Tibial artery (tissue), 4 donors: ENCODE measurements around the gene CEP192.

Experiments
- DNase-seq, 2 donors: peaks; one replicate each; pipeline ENCODE4 v3.0.0-alpha.2; 2019
- H3K27ac ChIP-seq, 2 donors: fragments of 200-600 bp; sonication (generic) in 1 of 2; 1 replicate in 1 of 2; 2 replicates in 1 of 2; pipeline ENCODE4 v1.5.1; 2018 to 2019; ENCODE audit warnings: mild to moderate bottlenecking in 1 of 2
- H3K27me3 ChIP-seq, 2 donors: fragments of 200-600 bp; sonication (generic) in 1 of 2; one replicate each; pipeline versions ENCODE4 v1.5.1 to v1.6.0; 2016 to 2019
- H3K36me3 ChIP-seq, 3 donors: fragments of 200-600 bp; sonication (generic) in 2 of 3; one replicate each; pipeline ENCODE4 v1.5.1; 2016 to 2019; ENCODE audit warnings: mild to moderate bottlenecking in 2 of 3
- H3K4me1 ChIP-seq, 4 donors: fragments of 200-600 bp; sonication (generic) in 2 of 4; 1 replicate in 3 of 4; 2 replicates in 1 of 4; pipeline ENCODE4 v1.5.1; 2016 to 2019
- H3K4me3 ChIP-seq, 2 donors: fragments of 200-600 bp; sonication (generic) in 1 of 2; 1 replicate in 1 of 2; 2 replicates in 1 of 2; pipeline ENCODE4 v1.5.1; 2018 to 2019; ENCODE audit warnings: mild to moderate bottlenecking in 2 of 2
- H3K9me3 ChIP-seq, 3 donors: fragments of 200-600 bp; sonication (generic) in 1 of 3; one replicate each; pipeline ENCODE4 v1.5.1; 2016 to 2019
- intact Hi-C: fragments of 100-400 bp; cut with DNase I; formaldehyde crosslinking; loops from one replicate; pipeline ENCODE4 v1.15.0; 2023; ENCODE audit warnings: low total_unique reads
- TF ChIP-seq, protein P1 (sequence below), 2 experiments: fragments of 200-600 bp in 1 of 2; fragments of 450-650 bp in 1 of 2; IDR thresholded peaks; one replicate each; pipeline ENCODE4 v1.5.1; 2017 to 2019; ENCODE audit warnings: antibody characterized with exemption in 2 of 2, mild to moderate bottlenecking in 1 of 2, moderate library complexity in 1 of 2

The CEP192 gene

DNA sequence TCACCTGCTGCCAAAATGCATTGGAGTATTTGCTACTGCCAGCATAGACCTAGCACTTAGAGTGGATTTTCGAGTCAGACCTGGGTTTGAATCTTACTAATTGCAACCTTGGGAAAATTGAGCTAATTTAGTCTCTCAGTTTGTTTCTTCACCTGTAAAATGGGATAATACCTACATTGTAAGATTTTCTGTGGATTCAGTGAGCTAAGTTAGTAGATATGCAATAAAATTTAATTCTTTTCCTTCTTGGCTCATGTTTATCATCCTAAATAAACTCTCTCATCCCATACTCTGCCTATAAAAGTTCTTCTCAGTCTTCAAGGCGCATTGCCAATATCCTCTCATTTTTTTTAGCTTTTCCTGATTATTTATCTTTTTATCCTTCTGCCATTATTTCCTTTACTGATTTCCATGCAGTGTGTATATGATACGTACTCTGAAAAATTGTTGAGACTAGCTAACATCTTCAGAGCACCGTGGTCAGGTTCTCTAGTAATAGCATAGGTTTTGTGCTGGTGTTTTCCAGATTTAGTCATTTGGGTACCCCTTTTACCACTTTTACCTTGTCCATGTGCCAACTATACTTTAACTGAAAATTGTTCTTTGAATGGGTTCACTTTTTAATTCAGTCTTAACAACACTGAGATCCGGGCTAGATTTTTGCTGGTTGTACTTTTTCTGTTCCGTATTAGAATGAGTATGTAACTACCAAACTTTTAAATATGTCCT, 7.3 kb downstream of the CEP192 start:
- H3K4me3 ChIP-seq, result no peak overlapping the region
- H3K36me3 ChIP-seq, result peaks cover 6 to 20% (median 13%) of the 10 kb centered on the region in 3 donors
- peaks cover 0 to under 1% (median under 1%) of the 10 kb centered on the region in 4 donors for H3K4me1 ChIP-seq
- H3K27ac ChIP-seq, result no peak overlapping the region
- H3K9me3 ChIP-seq, result no peaks in the 10 kb centered on the region
- DNase-seq, result no peak
- no peaks in the 10 kb centered on the region for H3K27me3 ChIP-seq
- intact Hi-C loops, result loop anchor here (10.0 kb wide), 1 partner anchor 726 kb away; the partner anchor contains the start of genes FAM210A and RNMT
- TF ChIP-seq, protein P1, sequence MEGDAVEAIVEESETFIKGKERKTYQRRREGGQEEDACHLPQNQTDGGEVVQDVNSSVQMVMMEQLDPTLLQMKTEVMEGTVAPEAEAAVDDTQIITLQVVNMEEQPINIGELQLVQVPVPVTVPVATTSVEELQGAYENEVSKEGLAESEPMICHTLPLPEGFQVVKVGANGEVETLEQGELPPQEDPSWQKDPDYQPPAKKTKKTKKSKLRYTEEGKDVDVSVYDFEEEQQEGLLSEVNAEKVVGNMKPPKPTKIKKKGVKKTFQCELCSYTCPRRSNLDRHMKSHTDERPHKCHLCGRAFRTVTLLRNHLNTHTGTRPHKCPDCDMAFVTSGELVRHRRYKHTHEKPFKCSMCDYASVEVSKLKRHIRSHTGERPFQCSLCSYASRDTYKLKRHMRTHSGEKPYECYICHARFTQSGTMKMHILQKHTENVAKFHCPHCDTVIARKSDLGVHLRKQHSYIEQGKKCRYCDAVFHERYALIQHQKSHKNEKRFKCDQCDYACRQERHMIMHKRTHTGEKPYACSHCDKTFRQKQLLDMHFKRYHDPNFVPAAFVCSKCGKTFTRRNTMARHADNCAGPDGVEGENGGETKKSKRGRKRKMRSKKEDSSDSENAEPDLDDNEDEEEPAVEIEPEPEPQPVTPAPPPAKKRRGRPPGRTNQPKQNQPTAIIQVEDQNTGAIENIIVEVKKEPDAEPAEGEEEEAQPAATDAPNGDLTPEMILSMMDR (IDR thresholded peaks at IDR 0.05), result no peak

GRCh38 chr18:13003466-13003896, 12.3 kb downstream of the CEP192 start:
- no peaks in the 10 kb centered on the region for H3K27me3 ChIP-seq
- no peaks in the 10 kb centered on the region for H3K9me3 ChIP-seq
- H3K4me3 ChIP-seq, result no peak overlapping the region
- H3K4me1 ChIP-seq, result no peaks in the 10 kb centered on the region
- intact Hi-C loops, result no loop called here
- H3K27ac ChIP-seq, result no peak overlapping the region
- TF ChIP-seq, protein P1 (IDR thresholded peaks at IDR 0.05), result no peak
- DNase-seq, result no peak
- peaks cover 13 to 31% (median 15%) of the 10 kb centered on the region in 3 donors for H3K36me3 ChIP-seq

DNA sequence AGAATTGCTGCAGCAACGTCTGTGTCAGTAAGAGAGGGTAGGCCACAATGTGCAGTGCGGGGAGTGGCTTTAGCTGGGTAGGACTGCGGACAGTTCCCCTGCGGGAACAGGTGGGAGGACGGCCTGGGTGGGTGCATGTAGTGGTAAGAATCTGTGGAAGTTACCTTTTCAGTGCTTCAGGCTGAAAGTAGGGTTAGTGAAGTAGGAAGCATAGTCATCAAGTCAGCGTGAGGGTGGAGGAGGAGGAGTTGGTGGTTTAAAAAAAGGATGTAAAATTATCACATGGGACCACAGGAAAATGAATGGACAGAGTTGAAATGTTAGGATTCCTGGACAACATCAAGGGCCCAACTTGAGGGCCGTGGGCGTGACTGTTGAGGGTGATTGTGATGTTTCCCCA, 13.2 kb downstream of the CEP192 start:
- no peak overlapping the region for H3K4me3 ChIP-seq
- no peaks in the 10 kb centered on the region for H3K9me3 ChIP-seq
- H3K27me3 ChIP-seq, result no peaks in the 10 kb centered on the region
- no peaks in the 10 kb centered on the region for H3K4me1 ChIP-seq
- no peak for DNase-seq
- H3K27ac ChIP-seq, result no peak overlapping the region
- intact Hi-C loops, result no loop called here
- H3K36me3 ChIP-seq, result peaks cover 20 to 40% (median 24%) of the 10 kb centered on the region in 3 donors
- TF ChIP-seq, protein P1 (IDR thresholded peaks at IDR 0.05), result no peak

- Histone ChIP-seq H3K27ac (no peak overlapping the region), H3K9me3 (no peaks in the 10 kb centered on the region), H3K4me1 (no peaks in the 10 kb centered on the region), H3K27me3 (no peaks in the 10 kb centered on the region), H3K4me3 (no peak overlapping the region), H3K36me3 (peaks cover 27 to 49% (median 31%) of the 10 kb centered on the region in 3 donors)
- TF ChIP-seq, protein P1 (IDR thresholded peaks at IDR 0.05), result no peak
- no peak for DNase-seq
- intact Hi-C loops, result no loop called here
These were observed 14.1 kb downstream of the CEP192 start for GRCh38 chr18:13005289-13005688.

- Histone ChIP-seq H3K27me3 (no peaks in the 10 kb centered on the region), H3K36me3 (peaks cover 29 to 50% (median 30%) of the 10 kb centered on the region in 3 donors), H3K4me1 (no peaks in the 10 kb centered on the region), H3K9me3 (no peaks in the 10 kb centered on the region), H3K27ac (no peak overlapping the region), H3K4me3 (no peak overlapping the region)
- TF ChIP-seq, protein P1 (IDR thresholded peaks at IDR 0.05), result no peak
- DNase-seq, result no peak
- intact Hi-C loops, result no loop called here
These were observed 15.5 kb downstream of the CEP192 start for GRCh38 chr18:13006531-13007247.
